DMS53 treated with DMSO at 0.1 percent for 48 hours (cell line): ENCODE results near the gene ZFP62.

Experiments used
- DNase-seq: peaks from one replicate; lab custom pipeline; 2025; ENCODE audit not compliant: unreplicated experiment; lab: John Stamatoyannopoulos, UW

ZFP62 gene

GRCh38 chr5:180811623-180812124, 49.4 kb downstream of the ZFP62 start:
- DNase-seq, result peak; percentile 63

GRCh38 chr5:180810959-180811622, 50.0 kb downstream of the ZFP62 start:
- no peak for DNase-seq

GRCh38 chr5:180810210-180810958, 50.7 kb downstream of the ZFP62 start:
- DNase-seq, result peak; percentile 91

- DNase-seq, result peak; percentile 83
These were observed 51.5 kb downstream of the ZFP62 start for GRCh38 chr5:180809403-180810209.

- no peak for DNase-seq
These were observed 52.5 kb downstream of the ZFP62 start for GRCh38 chr5:180808461-180809000.

GRCh38 chr5:180807654-180808414, 53.2 kb downstream of the ZFP62 start:
- no peak for DNase-seq

- no peak for DNase-seq
These were observed 54.0 kb downstream of the ZFP62 start for GRCh38 chr5:180807046-180807445.

- DNase-seq, result no peak
These were observed 54.6 kb downstream of the ZFP62 start for GRCh38 chr5:180806351-180807011.

- no peak for DNase-seq
These were observed 56.9 kb downstream of the ZFP62 start for GRCh38 chr5:180804129-180804618.

- DNase-seq, result no peak
These were observed 57.6 kb downstream of the ZFP62 start for GRCh38 chr5:180803181-180804128.

GRCh38 chr5:180802325-180803180, 58.5 kb downstream of the ZFP62 start, which contains the start of gene MGAT1:
Gene MGAT1 (minus strand): TSS chr5:180802806. CDS start chr5:180792971, 9,835 bp downstream.
- peak; percentile 29 for DNase-seq

GRCh38 chr5:180801596-180802324, 59.3 kb downstream of the ZFP62 start:
- DNase-seq, result no peak

GRCh38 chr5:180799902-180800801, 60.9 kb downstream of the ZFP62 start:
- DNase-seq, result no peak

- DNase-seq, result peak; percentile 44
These were observed 61.9 kb downstream of the ZFP62 start for GRCh38 chr5:180799194-180799593.

GRCh38 chr5:180798193-180798592, 62.9 kb downstream of the ZFP62 start:
- no peak for DNase-seq
